Ovary (tissue), 3 donors: ENCODE measurements around the gene PLLP.

Source experiments
- CTCF ChIP-seq, 3 donors: fragments of 450-650 bp in 2 of 3; fragments of 200-600 bp in 1 of 3; IDR thresholded peaks; one replicate each; pipeline versions ENCODE4 v1.5.1 to v1.8.0; 2016 to 2022; ENCODE audit warnings: antibody characterized with exemption in 3 of 3, mild to moderate bottlenecking in 1 of 3
- POLR2A ChIP-seq: fragments of 450-650 bp; IDR thresholded peaks from one replicate; pipeline ENCODE4 v1.6.1; 2017; ENCODE audit warnings: antibody characterized with exemption, mild to moderate bottlenecking, moderate library complexity
- donor health status: DM: no; HTN: no; CAD: no.

- TF ChIP-seq CTCF (IDR thresholded peaks at IDR 0.05) (no peak), POLR2A (no peak)
These were observed 19.9 kb upstream of the PLLP start for GRCh38 chr16:57304169-57305061.
